Esophagus muscularis mucosa (tissue), 3 donors: ENCODE results near the gene LHCGR.

Experiments
- POLR2A ChIP-seq: fragments of 450-650 bp; IDR thresholded peaks from one replicate; pipeline ENCODE4 v1.6.1; 2017; ENCODE audit warnings: antibody characterized with exemption, moderate library complexity, mild to moderate bottlenecking, low read depth
- POLR2AphosphoS5 ChIP-seq, 2 donors: sonication (generic); formaldehyde crosslinking; IDR thresholded peaks; one replicate each; pipeline ENCODE4 v1.6.1; 2017; ENCODE audit warnings: antibody characterized with exemption in 2 of 2
- TF ChIP-seq, protein P1 (sequence below), 3 experiments: fragments of 200-600 bp in 2 of 3; fragments of 450-650 bp in 1 of 3; sonication (generic) in 2 of 3; IDR thresholded peaks; one replicate each; pipeline ENCODE4 v1.5.1; 2017 to 2019; ENCODE audit warnings: antibody characterized with exemption in 3 of 3, mild to moderate bottlenecking in 2 of 3, moderate library complexity in 1 of 3

DNA sequence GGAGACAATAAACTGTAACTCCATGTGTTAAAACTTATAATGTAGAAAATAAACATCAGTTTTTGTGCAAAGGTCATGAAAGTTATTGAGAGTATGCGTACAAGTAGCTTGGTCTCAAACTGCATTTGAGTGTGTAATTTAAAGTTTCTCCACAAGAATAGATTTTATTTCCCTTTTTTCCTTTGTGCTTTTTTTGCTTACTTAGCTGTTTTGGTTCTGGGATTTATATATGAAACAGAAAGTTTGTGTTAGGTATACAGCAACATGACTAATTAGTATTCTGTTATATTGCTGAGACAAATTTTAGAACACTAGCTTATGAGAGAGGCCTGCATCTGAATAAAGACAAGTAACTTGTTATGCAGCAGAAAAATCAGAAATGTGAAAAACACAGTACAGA, 70.4 kb downstream of the LHCGR start:
- TF ChIP-seq POLR2A (no peak), POLR2AphosphoS5 (IDR thresholded peaks at IDR 0.05) (no peak)
- TF ChIP-seq, protein P1, sequence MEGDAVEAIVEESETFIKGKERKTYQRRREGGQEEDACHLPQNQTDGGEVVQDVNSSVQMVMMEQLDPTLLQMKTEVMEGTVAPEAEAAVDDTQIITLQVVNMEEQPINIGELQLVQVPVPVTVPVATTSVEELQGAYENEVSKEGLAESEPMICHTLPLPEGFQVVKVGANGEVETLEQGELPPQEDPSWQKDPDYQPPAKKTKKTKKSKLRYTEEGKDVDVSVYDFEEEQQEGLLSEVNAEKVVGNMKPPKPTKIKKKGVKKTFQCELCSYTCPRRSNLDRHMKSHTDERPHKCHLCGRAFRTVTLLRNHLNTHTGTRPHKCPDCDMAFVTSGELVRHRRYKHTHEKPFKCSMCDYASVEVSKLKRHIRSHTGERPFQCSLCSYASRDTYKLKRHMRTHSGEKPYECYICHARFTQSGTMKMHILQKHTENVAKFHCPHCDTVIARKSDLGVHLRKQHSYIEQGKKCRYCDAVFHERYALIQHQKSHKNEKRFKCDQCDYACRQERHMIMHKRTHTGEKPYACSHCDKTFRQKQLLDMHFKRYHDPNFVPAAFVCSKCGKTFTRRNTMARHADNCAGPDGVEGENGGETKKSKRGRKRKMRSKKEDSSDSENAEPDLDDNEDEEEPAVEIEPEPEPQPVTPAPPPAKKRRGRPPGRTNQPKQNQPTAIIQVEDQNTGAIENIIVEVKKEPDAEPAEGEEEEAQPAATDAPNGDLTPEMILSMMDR (IDR thresholded peaks at IDR 0.05), result no peak
